Measurements from ENCODE around the gene DCLRE1A.
A peak's percentile ranks its signal among the peaks of the same experiment; 100 is the strongest.

The DCLRE1A gene

GRCh38 chr10:113854013-113854760, at the start of gene DCLRE1A, which contains the start of gene NHLRC2:
Gene DCLRE1A (minus strand): TSS chr10:113854082. CDS start chr10:113853182, 900 bp downstream.
Gene NHLRC2 (plus strand): TSS chr10:113854661. CDS start chr10:113854873, 212 bp downstream.
- peak; percentile 38 to 61 for DNase-seq (ENCODE audit: low read depth in 2 of 2)

- DNase-seq (ENCODE audit: low read depth in 2 of 2) = no peak
These were observed 46.2 kb upstream of the DCLRE1A start for GRCh38 chr10:113899952-113900598.

GRCh38 chr10:113897693-113898618, 44.1 kb upstream of the DCLRE1A start:
- no peak for DNase-seq (ENCODE audit: low read depth in 2 of 2)

- no peak for DNase-seq (ENCODE audit: low read depth in 2 of 2)
These were observed 41.1 kb upstream of the DCLRE1A start for GRCh38 chr10:113895018-113895417.

GRCh38 chr10:113894581-113894980, 40.7 kb upstream of the DCLRE1A start:
- no peak for DNase-seq (ENCODE audit: low read depth in 2 of 2)

GRCh38 chr10:113893570-113893969, 39.7 kb upstream of the DCLRE1A start:
- DNase-seq (ENCODE audit: low read depth in 2 of 2) = no peak

DNA sequence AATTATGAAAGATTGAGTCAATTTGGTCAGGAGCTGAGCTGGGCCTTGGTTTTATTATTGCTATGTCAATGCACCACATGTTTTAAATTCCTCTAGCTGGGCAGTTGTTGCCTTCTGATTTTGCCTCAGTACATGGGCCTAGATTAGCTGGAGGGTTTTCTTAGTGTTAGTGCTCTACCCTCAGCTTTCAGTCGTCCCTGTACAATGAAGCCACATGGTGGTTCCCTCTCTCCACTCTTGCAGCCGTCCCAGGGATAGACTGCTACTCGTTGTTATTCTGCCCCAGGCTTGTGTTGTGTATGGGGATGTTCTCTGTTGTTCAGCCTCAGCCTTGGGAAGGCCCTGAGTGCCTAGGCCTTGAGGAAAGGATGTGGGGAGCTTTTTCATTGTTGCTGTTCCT, 37.6 kb upstream of the DCLRE1A start:
- no peak for DNase-seq (ENCODE audit: low read depth in 2 of 2)

DNA sequence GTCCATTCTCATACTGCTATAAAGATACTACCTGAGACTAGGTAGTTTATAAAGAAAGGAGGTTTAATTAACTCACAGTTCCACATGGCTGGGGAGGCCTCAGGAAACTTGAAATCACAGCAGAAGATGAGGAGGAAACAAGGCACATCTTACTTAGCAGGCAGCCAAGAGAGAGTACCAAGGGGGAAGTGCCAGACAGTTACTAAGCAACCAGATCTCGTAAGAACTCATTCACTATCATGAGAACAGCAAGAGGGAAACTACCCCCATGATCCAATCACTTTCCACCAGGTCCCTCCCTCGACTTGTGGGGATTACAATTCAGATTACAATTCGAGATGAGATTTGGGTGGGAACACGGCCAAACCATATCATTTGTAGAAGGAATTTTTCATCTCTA, 36.9 kb upstream of the DCLRE1A start:
- no peak for DNase-seq (ENCODE audit: low read depth in 2 of 2)

DNA sequence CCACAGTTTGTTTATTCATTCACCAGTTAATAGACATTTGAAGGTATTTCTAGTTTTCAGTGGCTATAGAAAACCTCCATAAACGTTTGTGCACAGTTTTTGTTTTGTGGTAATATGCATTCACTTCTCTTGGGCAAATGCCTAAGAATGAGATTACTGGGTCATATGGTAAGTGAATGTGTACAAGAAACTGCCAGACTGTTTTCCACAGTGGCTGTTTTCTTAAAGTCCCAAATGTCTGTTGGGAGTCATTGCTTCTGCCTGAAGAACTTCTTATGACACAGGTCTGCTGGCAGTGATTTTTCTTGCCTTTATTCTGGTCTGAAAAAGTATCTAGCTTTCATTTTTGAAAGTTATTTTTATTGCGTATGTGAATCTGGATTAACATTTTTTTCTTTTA, 36.0 kb upstream of the DCLRE1A start:
- DNase-seq (ENCODE audit: low read depth in 2 of 2) = no peak

- no peak for DNase-seq (ENCODE audit: low read depth in 2 of 2)
These were observed 28.4 kb upstream of the DCLRE1A start for GRCh38 chr10:113882240-113882639.

GRCh38 chr10:113880236-113880635, 26.4 kb upstream of the DCLRE1A start:
- no peak for DNase-seq (ENCODE audit: low read depth in 2 of 2)

DNA sequence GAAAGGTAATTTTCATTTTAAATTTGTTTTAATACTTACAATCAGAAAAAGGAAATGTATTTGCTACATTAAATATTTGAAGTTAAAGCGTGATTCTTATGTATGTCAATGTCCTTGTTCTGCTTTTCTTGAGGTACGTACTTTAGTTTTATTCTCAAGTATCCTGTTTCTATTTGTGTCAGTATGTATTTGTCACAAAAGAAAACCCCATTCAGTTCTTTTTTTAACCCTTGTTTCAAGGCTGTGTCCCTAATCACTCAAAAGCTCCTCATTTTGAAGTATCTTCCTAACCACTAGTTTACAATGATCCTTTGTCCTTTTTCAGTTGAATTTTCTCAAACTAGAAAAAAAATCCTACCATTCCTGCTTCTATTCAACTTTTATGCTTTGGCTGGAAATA, 25.8 kb upstream of the DCLRE1A start:
- DNase-seq (ENCODE audit: low read depth in 2 of 2) = no peak

DNA sequence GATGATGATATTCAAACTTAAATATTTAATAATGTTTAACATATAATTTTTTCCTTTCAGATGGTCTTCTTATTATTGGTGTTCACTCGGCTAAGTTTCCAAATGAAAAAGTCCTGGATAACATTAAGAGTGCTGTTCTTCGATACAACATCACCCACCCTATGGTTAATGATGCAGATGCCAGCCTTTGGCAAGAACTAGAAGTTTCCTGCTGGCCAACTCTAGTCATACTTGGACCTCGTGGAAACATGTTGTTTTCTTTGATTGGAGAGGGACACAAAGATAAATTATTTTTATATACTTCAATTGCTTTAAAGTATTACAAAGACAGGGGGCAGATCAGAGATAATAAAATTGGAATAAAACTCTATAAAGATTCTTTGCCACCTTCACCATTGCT, 22.6 kb upstream of the DCLRE1A start:
- no peak for DNase-seq (ENCODE audit: low read depth in 2 of 2)

DNA sequence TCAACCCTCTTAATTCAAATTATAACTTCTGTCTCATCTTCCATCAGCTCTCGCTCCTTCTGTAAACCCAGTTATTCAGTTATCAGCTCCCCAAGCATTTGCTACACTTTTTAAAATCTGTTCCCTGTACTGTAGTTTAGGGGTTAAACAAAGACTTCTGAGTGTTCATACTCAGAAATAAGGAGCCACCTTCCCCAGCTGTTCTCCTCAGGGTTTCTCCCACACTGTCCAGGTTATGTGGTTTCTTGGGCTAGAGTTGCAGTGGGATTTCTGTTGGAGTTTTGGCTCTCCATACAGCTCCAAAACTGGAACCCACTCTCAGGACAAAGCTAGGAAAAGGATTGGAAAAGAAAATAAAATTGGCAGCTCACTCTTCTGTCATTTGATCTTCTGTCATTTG, 21.3 kb upstream of the DCLRE1A start:
- DNase-seq (ENCODE audit: low read depth in 2 of 2) = no peak

DNA sequence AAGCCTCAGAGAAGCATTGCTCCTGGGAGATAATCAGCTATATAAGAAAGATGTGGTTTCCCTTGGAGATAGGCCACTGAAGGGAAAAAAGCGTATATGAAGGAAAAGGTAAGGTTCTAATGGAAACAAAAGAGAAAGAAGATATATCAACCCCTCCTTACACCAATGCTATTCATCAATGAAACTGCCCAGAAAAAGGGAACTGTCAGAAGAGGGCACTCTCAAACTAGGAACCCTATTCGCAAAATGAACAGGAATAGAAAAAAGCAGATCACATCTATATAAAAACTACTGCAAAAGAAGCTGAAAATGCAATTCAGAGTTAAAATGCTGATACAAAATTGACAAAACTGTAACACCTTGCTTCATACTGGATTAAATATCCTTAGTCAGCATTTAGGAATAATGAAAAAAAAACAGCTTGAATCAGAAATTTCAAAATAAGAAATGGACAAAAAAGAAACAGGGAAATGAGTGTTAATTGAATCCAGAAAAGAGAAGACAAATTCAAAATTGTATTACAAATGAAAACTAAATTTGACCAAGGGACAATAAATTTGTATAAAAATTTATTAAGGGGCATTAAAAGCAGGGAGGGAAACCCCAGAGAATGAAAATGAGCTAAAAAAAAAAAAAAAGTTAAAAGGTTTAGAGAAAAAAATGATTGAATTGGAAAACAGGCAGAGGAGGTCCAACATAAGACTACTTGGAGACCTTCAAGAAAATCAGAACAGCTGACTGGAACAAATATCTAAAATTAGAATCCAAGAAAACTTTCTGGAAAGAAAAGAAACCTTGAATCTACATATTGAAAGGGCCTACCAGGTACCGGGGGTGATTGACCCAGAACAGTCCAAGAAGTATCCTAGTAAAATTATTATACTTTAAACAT, 18.5 kb upstream of the DCLRE1A start:
- no peak for DNase-seq (ENCODE audit: low read depth in 2 of 2)

DNA sequence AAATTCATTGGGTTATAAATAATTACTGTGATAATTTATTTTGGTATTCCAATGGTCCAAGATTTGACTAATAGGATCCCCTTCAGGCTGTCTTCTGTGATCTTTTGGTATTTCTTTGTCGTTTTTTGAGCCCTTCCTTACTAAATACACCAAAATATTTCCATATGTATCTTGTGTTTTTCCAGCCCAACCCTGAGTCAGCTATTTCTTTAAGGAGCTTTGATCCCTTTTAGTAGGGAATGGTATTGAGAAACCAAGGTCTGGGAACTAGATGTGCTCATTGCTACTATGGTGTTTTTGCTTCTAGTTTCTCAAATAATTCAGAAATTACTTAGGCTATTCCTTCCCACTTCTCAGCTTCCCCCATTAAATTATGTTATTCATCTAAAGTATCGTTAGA, 15.9 kb upstream of the DCLRE1A start:
- DNase-seq (ENCODE audit: low read depth in 2 of 2) = no peak

- no peak for DNase-seq (ENCODE audit: low read depth in 2 of 2)
These were observed 14.0 kb upstream of the DCLRE1A start for GRCh38 chr10:113867904-113868303.

DNA sequence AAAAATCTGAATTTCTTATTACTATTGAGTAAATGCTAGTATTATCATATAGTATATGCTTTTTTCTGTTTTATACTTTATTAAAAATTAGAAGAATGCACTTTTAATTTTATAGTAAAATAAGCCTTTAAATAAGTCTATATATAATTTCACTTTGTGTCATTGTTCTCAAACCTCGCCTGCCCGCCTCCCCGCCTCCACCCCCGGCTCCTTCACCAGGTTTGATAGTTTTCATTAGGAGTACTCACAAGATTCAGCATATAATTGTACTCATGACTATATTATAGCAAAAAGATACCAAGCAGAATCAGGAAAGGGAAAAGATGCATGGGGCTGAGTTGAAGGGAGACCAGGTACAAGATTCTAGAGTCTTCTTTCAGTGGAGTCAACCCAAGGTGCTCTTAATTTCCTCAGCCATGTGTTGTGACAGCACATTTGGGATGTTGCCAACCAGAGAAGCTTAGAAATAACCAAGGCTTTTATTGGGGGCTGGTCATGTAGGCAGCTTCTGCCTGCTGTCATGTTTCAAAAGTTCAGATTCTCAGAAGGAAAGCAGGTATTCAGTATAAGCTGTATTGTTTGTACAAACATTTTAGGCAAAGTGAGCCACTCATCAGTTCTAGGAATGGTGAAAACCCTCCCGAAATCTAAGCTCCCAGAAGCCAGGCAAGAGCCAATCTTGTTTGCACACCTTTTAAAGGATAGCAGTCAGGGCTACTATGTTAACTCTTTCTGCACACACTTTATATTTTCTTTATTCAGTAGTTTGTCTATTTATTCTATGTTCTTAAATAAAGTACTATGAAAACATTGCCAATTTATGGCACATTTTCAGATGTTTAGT, 12.9 kb upstream of the DCLRE1A start:
- DNase-seq (ENCODE audit: low read depth in 2 of 2) = no peak

DNA sequence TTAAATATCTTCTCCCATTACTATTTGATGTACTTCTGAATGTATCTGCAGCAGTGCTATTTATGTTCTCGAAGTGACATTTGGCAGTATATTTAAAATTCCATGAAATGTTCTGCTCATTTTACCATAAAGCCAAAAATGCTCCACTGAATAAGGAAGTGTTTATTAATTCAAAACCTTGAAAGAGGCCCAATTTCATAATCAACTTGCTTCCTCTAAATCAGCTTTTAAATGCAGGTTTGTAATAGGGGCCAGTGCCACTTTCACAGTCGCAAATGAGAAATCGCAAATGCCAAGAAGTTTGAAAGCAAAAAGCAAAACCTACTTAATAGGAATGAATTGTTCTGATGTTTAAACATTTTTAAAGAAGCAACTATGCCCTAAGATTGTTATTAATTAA, 12.0 kb upstream of the DCLRE1A start:
- no peak for DNase-seq (ENCODE audit: low read depth in 2 of 2)

DNA sequence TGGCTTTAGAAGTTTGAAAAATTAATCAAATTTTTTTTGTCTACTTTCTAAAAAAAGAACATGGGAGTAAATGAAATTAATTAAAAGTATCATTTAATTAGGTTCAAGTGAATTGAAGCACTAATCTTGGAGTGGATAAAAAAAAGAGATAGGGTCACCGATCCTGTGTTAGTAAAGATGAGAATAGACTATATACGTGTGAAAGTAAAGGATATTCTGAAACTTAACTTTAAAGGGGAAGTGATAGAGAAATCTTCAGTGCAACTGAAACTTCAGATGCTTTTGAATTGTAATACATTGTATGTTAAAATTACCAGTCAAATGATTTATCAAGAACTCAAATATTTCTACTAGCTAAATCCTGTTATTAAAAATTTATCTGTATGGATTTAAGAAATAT, 5.4 kb upstream of the DCLRE1A start:
- DNase-seq (ENCODE audit: low read depth in 2 of 2) = no peak
